ENCODE results near the gene AGTR1.

The AGTR1 gene

DNA sequence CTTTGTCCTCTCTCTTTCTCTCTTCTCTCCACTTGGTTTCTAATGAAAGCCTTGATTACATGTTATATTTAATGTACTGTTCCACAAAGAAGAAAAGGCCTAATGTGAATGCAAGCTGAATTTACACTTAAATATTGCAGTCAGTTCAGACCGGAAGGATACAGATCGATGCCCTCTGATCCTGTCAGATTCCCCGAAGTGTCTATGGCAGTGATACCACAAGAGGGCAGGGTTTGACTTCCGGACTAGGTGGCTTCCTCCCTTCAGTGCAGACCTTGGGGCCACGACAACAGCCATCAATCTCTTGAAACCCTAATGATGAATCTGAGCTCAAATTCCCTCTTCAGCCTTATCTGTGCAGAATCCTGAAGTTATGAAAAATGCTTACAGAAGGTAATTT is 29.5 kb downstream of the AGTR1 start:
- POLR2A ChIA-PET: no interaction called here
- CTCF ChIA-PET: interaction anchor here (0.7 to 0.9 kb wide), 2 partner anchors 147 to 219 kb away, joined by 3 read pairs; no protein-coding TSS in a partner anchor
- DNase-seq (ENCODE audit: extremely low spot score): peak; percentile 61
- TF ChIP-seq ZNF384 (IDR thresholded peaks at IDR 0.05) (no peak), NFRKB (IDR thresholded peaks at IDR 0.05) (no peak), CTBP1 (IDR thresholded peaks at IDR 0.05; ENCODE audit: borderline replicate concordance) (no peak)
- TF ChIP-seq, protein P1, sequence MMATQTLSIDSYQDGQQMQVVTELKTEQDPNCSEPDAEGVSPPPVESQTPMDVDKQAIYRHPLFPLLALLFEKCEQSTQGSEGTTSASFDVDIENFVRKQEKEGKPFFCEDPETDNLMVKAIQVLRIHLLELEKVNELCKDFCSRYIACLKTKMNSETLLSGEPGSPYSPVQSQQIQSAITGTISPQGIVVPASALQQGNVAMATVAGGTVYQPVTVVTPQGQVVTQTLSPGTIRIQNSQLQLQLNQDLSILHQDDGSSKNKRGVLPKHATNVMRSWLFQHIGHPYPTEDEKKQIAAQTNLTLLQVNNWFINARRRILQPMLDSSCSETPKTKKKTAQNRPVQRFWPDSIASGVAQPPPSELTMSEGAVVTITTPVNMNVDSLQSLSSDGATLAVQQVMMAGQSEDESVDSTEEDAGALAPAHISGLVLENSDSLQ (IDR thresholded peaks at IDR 0.05): peak; percentile 37

DNA sequence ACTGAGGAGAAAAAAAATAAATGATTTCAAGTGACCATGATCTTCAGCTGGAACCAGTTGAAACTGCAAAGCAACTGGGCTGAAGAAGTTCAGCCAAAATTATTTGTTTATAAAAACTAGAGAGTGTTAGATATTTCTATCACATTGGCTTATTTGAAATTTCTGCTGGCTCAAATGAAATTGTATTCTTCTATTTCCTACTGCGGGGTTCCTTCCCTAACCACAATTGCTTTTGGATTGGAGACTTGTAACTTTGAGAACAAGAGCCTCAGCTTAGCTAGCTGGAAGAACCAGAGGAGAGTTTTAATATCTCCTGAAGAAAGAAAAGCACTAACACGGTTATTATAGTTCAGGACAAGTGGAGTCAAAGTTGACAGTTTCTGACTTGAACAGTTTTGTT is 31.1 kb downstream of the AGTR1 start:
- DNase-seq (ENCODE audit: extremely low spot score): no peak
- TF ChIP-seq, protein P1 (IDR thresholded peaks at IDR 0.05): no peak
- no peak for TF ChIP-seq FOXM1 (IDR thresholded peaks at IDR 0.05; ENCODE audit: borderline replicate concordance)
- no peak for TF ChIP-seq FOXK2 (IDR thresholded peaks at IDR 0.05)
- no peak for TF ChIP-seq NFRKB (IDR thresholded peaks at IDR 0.05)
- TF ChIP-seq BHLHE40 (IDR thresholded peaks at IDR 0.05; ENCODE audit: borderline replicate concordance): no peak
- no peak for TF ChIP-seq SP1 (IDR thresholded peaks at IDR 0.05)
- TF ChIP-seq HDGF (IDR thresholded peaks at IDR 0.05; ENCODE audit: borderline replicate concordance): no peak
- no peak for TF ChIP-seq SUZ12 (IDR thresholded peaks at IDR 0.05)
- ChIA-PET POLR2A (no interaction called here), CTCF (interaction anchor here (0.7 kb wide), 1 partner anchor 298 kb away, joined by 3 read pairs; no protein-coding TSS in a partner anchor)

DNA sequence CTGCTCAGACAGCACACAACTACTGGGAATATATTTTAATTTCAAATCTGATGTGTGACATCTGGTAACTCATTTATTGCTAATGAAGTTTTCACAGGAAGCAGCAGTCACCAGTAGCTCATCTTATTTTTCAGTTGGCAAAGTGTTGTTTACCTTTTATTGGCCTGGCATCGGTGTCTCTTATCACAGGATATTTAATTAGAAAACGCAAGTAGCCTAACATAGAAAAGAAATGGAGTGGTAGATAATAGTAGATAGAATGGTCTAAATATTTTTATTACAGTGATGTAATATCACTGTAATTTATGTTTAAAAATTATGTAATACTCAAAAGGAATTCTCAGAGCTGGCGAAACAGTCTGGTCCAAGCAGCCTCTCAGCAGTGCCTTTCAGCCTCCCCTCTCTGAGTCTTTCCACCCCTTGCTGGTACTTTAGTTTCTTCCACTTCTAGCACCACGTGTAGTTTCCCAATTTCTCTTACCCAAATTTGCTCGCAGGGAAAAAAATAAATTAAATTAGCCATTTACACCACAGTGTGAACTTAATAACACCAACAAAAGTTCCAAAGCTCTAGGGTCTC is 31.9 kb downstream of the AGTR1 start:
- CTCF ChIA-PET: no interaction called here
- POLR2A ChIA-PET: no interaction called here
- TF ChIP-seq LEF1 (IDR thresholded peaks at IDR 0.05; ENCODE audit: borderline replicate concordance) (no peak), L3MBTL2 (conservative IDR thresholded peaks at IDR 0.05) (no peak), NFRKB (IDR thresholded peaks at IDR 0.05) (no peak), CTBP1 (IDR thresholded peaks at IDR 0.05; ENCODE audit: borderline replicate concordance) (no peak)
- TF ChIP-seq, protein P1 (IDR thresholded peaks at IDR 0.05): no peak
- no peak for DNase-seq (ENCODE audit: extremely low spot score)

DNA sequence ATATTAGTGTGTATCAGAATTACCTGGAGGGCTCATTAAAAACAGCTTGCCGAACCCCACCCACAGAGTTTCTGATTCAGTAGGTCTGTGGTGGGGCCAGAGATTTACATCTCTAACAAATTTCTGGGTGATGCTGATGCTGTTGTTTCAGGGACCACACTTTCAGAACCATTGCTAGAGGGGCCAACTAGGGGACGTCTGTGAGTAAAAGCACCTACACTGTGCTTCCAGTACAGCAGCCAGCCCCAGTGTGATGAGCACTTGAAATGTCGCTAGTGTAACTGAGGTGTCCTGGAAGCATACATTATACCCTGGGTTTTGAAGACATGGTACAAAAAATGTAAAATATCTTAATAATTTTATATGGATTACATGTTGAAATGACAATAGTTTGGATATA is 33.0 kb downstream of the AGTR1 start:
- TF ChIP-seq FOXA1 (IDR thresholded peaks at IDR 0.05) (no peak), FOXK2 (IDR thresholded peaks at IDR 0.05) (no peak), FOXM1 (IDR thresholded peaks at IDR 0.05; ENCODE audit: borderline replicate concordance) (no peak), ARNT (IDR thresholded peaks at IDR 0.05) (no peak), ZNF384 (IDR thresholded peaks at IDR 0.05) (no peak)
- TF ChIP-seq, protein P1 (IDR thresholded peaks at IDR 0.05): no peak
- DNase-seq (ENCODE audit: extremely low spot score): no peak
- ChIA-PET POLR2A (no interaction called here), CTCF (no interaction called here)

DNA sequence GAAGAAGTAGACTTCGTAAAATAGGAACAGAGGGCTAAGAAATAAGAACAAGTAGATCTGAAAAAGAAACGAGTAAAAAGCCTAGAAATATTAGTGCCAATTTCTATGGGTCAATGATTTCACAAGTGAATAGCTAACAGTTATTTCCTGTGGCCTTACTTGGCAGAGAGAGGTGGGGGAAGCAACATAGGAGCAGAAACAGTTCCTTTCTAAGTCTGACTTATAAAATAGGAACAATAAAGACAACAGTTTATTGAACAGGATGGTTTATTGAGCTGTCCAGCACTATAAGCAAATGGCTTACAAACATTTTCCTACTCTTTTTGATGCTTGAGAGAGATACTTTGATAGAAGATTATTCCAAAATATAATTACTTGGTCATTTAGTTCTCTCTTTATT is 37.9 kb downstream of the AGTR1 start:
- CTCF ChIA-PET: no interaction called here
- DNase-seq (ENCODE audit: extremely low spot score): no peak
- TF ChIP-seq ZNF384 (IDR thresholded peaks at IDR 0.05): no peak
- no peak for TF ChIP-seq LEF1 (IDR thresholded peaks at IDR 0.05; ENCODE audit: borderline replicate concordance)
- no peak for TF ChIP-seq BHLHE40 (IDR thresholded peaks at IDR 0.05; ENCODE audit: borderline replicate concordance)
- TF ChIP-seq CTBP1 (IDR thresholded peaks at IDR 0.05; ENCODE audit: borderline replicate concordance): no peak
- no peak for TF ChIP-seq FOXA1 (IDR thresholded peaks at IDR 0.05)
- TF ChIP-seq ELF4 (IDR thresholded peaks at IDR 0.05): no peak
- no peak for TF ChIP-seq SP1 (IDR thresholded peaks at IDR 0.05)
- TF ChIP-seq, protein P1 (IDR thresholded peaks at IDR 0.05): no peak
- no peak for TF ChIP-seq L3MBTL2 (conservative IDR thresholded peaks at IDR 0.05)
- TF ChIP-seq NFRKB (IDR thresholded peaks at IDR 0.05): no peak
- TF ChIP-seq FOXK2 (IDR thresholded peaks at IDR 0.05): no peak
- TF ChIP-seq HDGF (IDR thresholded peaks at IDR 0.05; ENCODE audit: borderline replicate concordance): no peak
- TF ChIP-seq ARNT (IDR thresholded peaks at IDR 0.05): no peak
- TF ChIP-seq SUZ12 (IDR thresholded peaks at IDR 0.05): no peak
- no peak for TF ChIP-seq TARDBP (IDR thresholded peaks at IDR 0.05)
- no peak for TF ChIP-seq FOXM1 (IDR thresholded peaks at IDR 0.05; ENCODE audit: borderline replicate concordance)
- POLR2A ChIA-PET: no interaction called here

DNA sequence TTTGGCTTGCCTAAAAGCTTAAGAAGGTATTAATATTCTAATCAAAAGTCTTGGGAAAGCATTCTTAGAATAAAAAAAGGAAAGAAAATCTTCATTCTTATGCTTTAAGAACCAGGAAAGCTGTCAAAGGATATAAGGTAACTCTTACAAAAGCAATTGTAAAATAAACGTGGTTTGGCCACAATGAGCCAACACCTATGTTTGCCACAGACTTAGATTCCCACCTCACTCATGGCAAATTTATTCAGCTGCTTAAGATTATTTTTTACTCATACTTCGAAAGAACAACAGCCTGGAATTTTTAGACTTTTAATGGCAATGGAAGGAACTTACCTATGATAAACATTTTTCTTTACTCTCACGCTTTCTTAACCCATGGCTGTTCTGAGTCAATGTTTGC is 38.4 kb downstream of the AGTR1 start:
- ChIA-PET POLR2A (no interaction called here), CTCF (no interaction called here)
- no peak for DNase-seq (ENCODE audit: extremely low spot score)
- TF ChIP-seq, protein P1 (IDR thresholded peaks at IDR 0.05): no peak
- TF ChIP-seq SUZ12 (IDR thresholded peaks at IDR 0.05) (no peak), ZNF384 (IDR thresholded peaks at IDR 0.05) (no peak), FOXA1 (IDR thresholded peaks at IDR 0.05) (no peak), NFRKB (IDR thresholded peaks at IDR 0.05) (no peak), ARNT (IDR thresholded peaks at IDR 0.05) (no peak), SP1 (IDR thresholded peaks at IDR 0.05) (no peak)

Data from HEK293T (cell line).